Measurements from ENCODE around the gene RASGRP4. TPM values are rescaled to one million over a fixed set of nuclear protein-coding genes. Genes with fewer than 3 reads are reported as not detected.

RASGRP4 gene
- polyA plus RNA-seq, 2 of the 4 experiments (the other 2 are of a cell fraction), result 0.22 to 0.30 TPM

GRCh38 chr19:38361633-38362075 is 64.4 kb downstream of the RASGRP4 start:
- POLR2A ChIA-PET, result interaction anchor here (0.5 to 3.0 kb wide), 9 partner anchors 10 to 569 kb away, joined by 3 to 41 read pairs (median 5); partner anchors contain the start of genes C19orf33, FAM98C, GGN and MRPS12
- ATAC-seq, result peak; percentile 81 to 93
- H3K4me3 ChIP-seq, result peak overlapping the region; percentile 65
- FAIRE-seq, result peak; percentile 43
- CTCF ChIA-PET, result interaction anchor here (0.7 to 1.6 kb wide), 13 partner anchors 9 to 459 kb away, joined by 3 to 7 read pairs (median 3); partner anchors contain the start of genes FAM98C, PPP1R14A and PSMD8
- H3K4me1 ChIP-seq, result peaks cover 9% of the 10 kb centered on the region; the same call in 1 of the 3 replicates
- peak overlapping the region; percentile 86 for H3K4me2 ChIP-seq
- peak; percentile 96 to 99 for DNase-seq (ENCODE audit: low read depth in 1 of 2, low spot score in 1 of 2)
- TF ChIP-seq CHD4 (IDR thresholded peaks at IDR 0.05; ENCODE audit: borderline replicate concordance) (no peak), FOXS1 (CRISPR knock-in tag; IDR thresholded peaks at IDR 0.05) (no peak), RCOR1 (IDR thresholded peaks at IDR 0.05; ENCODE audit: low read depth, low read length) (no peak), POLR2A (IDR thresholded peaks at IDR 0.05; ENCODE audit: low read length) (no peak), SREBF2 (IDR thresholded peaks at IDR 0.05) (no peak), JUN (IDR thresholded peaks at IDR 0.05) (no peak; a peak in 1 of 5 replicates), TFCP2L1 (CRISPR knock-in tag; IDR thresholded peaks at IDR 0.05) (no peak), BHLHE40 (IDR thresholded peaks at IDR 0.05; ENCODE audit: low read depth, low read length) (no peak), HOXA7 (CRISPR knock-in tag; IDR thresholded peaks at IDR 0.05) (no peak), EHF (CRISPR knock-in tag; IDR thresholded peaks at IDR 0.05) (no peak), CTCF (IDR thresholded peaks at IDR 0.05) (no peak), HEYL (CRISPR knock-in tag; IDR thresholded peaks at IDR 0.05) (no peak), TP53 (CRISPR knock-in tag; IDR thresholded peaks at IDR 0.05) (no peak), NFE2L2 (conservative IDR thresholded peaks at IDR 0.05; ENCODE audit: low read length) (no peak), CHD2 (IDR thresholded peaks at IDR 0.05; ENCODE audit: low read length, partially characterized antibody) (no peak), POLR2AphosphoS2 (conservative IDR thresholded peaks at IDR 0.05; ENCODE audit: low read length) (no peak), ESRRA (IDR thresholded peaks at IDR 0.05; ENCODE audit: borderline replicate concordance, low read length) (no peak), MAX (IDR thresholded peaks at IDR 0.05) (no peak; the same call in 1 of the 2 replicates), RARB (CRISPR knock-in tag; IDR thresholded peaks at IDR 0.05) (no peak), PHF8 (IDR thresholded peaks at IDR 0.05; ENCODE audit: borderline replicate concordance, low read depth) (no peak)
- H3K9me3 ChIP-seq, result no peaks in the 10 kb centered on the region
- H3K27ac ChIP-seq, result peak overlapping the region; percentile 62 to 81
- WGBS (ENCODE audit: missing lambda C conversion rate), result 2% methylated on average over 30 of the region's 37 CpGs

GRCh38 chr19:38360839-38361631 is 65.0 kb downstream of the RASGRP4 start:
- Histone ChIP-seq H3K9me3 (no peaks in the 10 kb centered on the region), H3K27ac (peak overlapping the region; percentile 3 to 81; a peak in 4 of 6 replicates), H3K4me1 (peaks cover 9% of the 10 kb centered on the region; the same call in 1 of the 3 replicates), H3K4me2 (peak overlapping the region; percentile 86), H3K4me3 (peak overlapping the region; percentile 65)
- 22% methylated on average over 23 of the region's 23 CpGs for WGBS (ENCODE audit: missing lambda C conversion rate)
- FAIRE-seq (peak; percentile 7), DNase-seq (ENCODE audit: low read depth in 1 of 2, low spot score in 1 of 2) (no peak), ATAC-seq (peak; percentile 32 to 34)
- TF ChIP-seq FOSB (CRISPR knock-in tag; IDR thresholded peaks at IDR 0.05), result no peak
- no peak for TF ChIP-seq ATOH8 (CRISPR knock-in tag; IDR thresholded peaks at IDR 0.05; ENCODE audit: low read depth)
- peak; percentile 87 for TF ChIP-seq ZFP36 (IDR thresholded peaks at IDR 0.05; ENCODE audit: borderline replicate concordance, partially characterized antibody)
- CTCF ChIA-PET, result interaction anchor here (0.6 to 4.3 kb wide), 20 partner anchors 8 to 611 kb away, joined by 3 to 29 read pairs (median 4); partner anchors contain the start of genes CATSPERG, FAM98C, PPP1R14A and PSMD8
- POLR2A ChIA-PET, result interaction anchor here (0.6 to 3.0 kb wide), 4 partner anchors 13 to 57 kb away, joined by 6 to 41 read pairs (median 10); partner anchors contain the start of genes C19orf33, GGN and PSMD8

All from A549 (cell line).